HG02840 (cell line): ENCODE measurements around the gene HSP90AB1.
"Not testable (repeated sequence)": the region's sequence is repeated elsewhere in the genome, so short reads cannot be mapped to it uniquely, and the experiment has no call there.

Experiments
- ATAC-seq: cut with Tn5 transposase; IDR thresholded peaks from one replicate; pipeline ENCODE4 v1.9.1; 2021; ENCODE audit warnings: mild to moderate bottlenecking, moderate library complexity, moderate number of reproducible peaks; ENCODE audit not compliant: unreplicated experiment, low FRiP score

HSP90AB1 gene

DNA sequence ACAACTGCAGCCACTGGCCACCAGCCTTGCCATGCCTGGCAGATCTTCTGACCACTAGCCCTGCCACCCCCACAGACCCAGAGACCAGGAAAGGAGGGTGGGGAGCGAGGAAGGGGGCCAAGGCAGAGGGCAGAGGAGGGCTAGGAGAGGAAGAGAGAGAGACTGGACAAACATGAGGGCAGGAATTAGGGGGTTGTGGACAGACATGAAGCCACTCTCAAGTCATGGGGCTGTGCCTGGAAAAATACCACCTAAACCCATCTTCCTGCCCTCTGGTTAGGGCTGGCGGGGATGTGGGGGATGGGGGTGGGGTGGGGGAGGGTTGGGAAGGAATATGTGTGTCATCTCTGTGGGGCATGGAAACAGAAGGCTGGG is 25.0 kb upstream of the HSP90AB1 start:
- no peak for ATAC-seq

DNA sequence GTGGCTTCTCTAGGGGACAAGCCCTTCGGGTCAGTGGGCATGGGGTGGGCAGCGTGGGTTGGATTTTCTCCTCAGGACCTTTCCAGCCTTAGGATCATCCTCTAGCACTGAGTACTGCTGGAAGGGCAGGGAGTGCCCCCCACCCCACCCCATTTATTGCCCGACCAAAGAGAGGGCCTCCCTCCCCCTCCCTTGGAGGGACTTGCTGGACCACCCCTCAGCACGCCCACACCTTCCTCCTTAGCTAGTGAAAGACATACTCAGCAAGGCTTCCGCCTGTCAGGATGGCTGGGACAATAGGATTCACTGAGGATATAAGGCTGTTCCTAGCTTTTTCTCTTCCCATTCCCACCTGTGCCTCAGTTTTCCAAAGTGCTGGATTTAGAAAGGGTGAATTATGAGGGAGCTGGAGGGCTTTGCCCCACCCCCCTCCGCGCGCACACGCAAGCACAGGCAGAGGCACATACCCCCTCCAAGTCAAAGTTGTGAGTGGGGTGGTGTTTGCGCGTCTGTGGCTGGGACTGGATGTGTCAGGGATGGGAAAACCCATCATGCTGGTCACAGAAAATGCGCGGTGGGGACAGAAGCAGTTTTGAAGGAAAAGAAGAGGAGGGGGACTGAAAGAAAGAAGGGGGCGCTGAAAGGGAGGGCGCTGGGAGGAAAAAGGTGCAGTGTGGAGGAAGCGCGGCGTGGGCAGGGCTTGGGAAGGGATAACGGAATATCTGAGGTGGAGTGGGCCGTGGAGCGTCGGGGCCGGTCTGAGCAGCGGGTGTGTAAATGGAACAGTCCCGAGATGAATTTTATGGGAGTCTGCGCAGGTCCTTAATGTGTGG is 24.2 kb upstream of the HSP90AB1 start:
- ATAC-seq = no peak

GRCh38 chr6:44223319-44224028 is 23.4 kb upstream of the HSP90AB1 start, which contains the start of gene SLC29A1:
TSS of gene SLC29A1 (plus strand) at chr6:44223595. CDS start at chr6:44227314, 3,719 bp downstream.
- ATAC-seq = no peak

DNA sequence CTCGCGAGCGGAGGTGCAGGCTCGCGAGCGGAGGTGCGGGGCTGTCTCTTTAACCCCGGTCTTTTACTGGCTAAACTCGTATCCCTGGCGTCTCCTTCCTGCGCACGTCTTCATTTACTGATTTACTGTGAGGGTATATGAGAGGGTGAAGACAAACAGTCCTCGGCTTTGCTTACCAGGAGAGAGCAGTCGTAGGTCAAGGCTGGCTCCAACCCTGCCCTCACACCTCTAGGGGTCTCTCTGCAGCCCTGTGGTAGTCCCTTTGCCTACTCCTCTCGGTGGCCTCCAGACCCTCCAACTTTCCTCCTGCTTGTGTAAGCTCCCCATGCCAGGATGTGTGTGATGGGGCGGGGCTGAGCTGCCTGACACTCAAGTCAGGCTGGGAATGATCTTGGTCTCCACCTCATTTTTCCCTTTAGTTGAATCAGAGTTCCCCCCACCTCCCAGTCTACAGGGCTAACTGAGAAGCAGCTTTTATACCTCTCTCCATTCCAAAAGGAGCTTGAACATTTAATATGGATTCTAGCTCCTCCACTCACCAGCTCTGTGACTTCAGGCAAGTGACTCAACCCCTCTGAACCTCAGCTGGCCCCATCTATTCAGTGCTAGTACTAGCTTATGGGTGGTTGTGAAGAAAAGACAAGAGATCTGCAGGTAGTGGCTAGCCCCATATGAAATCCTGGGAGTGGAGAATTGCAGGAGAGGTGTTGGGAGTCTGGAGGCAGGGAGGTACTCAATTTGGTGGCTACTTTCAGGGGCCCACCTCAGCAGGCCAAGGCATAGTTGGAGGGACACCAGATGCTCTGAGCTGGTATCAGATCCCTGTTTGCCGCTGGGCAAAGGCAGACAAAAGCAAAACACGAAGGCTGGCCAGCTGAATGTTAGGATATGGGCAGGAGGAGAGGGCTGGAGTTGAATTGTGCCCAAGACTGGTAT is 22.6 kb upstream of the HSP90AB1 start:
- no peak for ATAC-seq

GRCh38 chr6:44224965-44225305 is 22.0 kb upstream of the HSP90AB1 start:
- ATAC-seq = no peak

- no peak for ATAC-seq
These were observed 21.1 kb upstream of the HSP90AB1 start for GRCh38 chr6:44225579-44226325.

- no peak for ATAC-seq
These were observed 20.3 kb upstream of the HSP90AB1 start for GRCh38 chr6:44226368-44227147.

- ATAC-seq = no peak
These were observed 19.6 kb upstream of the HSP90AB1 start for GRCh38 chr6:44227148-44227793.

- no peak for ATAC-seq
These were observed 18.9 kb upstream of the HSP90AB1 start for GRCh38 chr6:44228031-44228430.

DNA sequence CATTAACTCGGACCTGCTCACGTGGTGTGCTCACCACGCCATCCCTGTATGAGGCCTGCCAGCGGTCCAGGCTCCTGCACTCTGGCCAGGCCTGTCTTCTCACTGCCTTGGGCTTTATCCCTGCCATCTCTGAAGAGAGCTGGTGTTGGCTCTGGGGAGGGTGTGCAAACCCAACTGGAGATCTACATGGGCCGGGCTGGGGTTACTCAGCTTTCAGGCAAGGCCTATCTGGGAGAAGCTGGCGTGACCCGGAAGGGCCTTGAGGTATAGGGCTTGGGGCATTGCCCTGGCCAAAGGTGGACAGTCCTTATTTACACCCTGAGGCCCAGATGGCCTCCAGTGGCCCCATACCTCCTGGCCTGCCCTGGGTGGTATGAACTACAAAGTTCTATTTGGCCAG is 18.5 kb upstream of the HSP90AB1 start:
- no peak for ATAC-seq

DNA sequence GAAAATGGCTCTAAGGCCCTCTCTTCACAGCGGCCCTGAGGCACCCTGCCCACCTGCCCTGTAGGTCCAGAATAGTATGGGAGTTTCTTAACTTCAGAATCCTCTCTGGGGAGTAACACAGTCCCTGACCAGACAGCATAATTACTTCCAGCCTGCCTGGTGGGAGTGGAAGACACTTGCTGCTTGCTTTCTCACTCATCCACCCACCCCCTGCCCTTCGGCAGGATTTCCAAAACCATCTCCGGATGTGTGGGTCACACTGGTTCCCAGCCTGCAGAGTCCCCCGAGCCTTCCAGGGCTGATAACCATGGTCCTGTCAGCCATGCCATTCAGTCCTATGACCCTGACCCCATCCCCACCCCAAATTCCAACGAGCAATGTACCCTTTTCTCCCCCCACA is 18.1 kb upstream of the HSP90AB1 start:
- no peak for ATAC-seq

DNA sequence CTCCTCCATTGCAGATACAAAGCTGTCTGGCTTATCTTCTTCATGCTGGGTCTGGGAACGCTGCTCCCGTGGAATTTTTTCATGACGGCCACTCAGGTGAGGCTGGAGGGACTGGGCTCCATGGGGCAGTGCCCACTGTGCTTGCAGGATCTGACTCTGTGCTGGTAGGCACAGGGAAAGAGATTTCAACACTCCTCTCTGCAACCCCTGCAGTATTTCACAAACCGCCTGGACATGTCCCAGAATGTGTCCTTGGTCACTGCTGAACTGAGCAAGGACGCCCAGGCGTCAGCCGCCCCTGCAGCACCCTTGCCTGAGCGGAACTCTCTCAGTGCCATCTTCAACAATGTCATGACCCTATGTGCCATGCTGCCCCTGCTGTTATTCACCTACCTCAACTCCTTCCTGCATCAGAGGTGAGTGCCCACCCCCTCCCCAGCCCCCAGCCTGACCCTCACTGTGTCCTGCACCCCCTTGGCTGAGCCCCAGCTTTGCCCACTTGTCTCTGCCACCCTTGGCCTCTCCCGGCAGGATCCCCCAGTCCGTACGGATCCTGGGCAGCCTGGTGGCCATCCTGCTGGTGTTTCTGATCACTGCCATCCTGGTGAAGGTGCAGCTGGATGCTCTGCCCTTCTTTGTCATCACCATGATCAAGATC is 17.4 kb upstream of the HSP90AB1 start:
- ATAC-seq = no peak

DNA sequence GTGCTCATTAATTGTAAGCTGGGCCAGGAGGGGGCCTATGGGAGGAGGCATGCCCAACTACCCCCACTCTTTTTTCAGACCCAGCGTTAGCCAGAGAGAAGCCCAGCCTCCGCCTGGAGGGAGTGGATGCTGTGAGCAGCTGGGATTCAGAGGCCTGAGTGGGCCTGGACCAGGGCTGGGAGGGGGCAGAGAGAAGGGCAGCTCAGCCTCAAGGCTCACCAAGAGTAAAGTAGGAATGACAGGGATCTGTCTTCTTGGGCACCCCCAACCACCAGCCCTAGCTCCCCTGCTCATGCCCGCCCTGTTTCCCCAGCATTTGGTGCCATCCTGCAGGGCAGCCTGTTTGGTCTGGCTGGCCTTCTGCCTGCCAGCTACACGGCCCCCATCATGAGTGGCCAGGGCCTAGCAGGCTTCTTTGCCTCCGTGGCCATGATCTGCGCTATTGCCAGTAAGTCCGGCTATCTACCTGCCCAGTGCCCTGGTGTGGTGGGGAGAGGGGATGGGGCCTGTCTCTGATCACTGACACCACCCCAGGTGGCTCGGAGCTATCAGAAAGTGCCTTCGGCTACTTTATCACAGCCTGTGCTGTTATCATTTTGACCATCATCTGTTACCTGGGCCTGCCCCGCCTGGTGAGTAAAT is 16.7 kb upstream of the HSP90AB1 start:
- no peak for ATAC-seq

- not testable (repeated sequence) for ATAC-seq
These were observed 15.5 kb upstream of the HSP90AB1 start for GRCh38 chr6:44231426-44231825.

GRCh38 chr6:44232676-44233566 is 14.0 kb upstream of the HSP90AB1 start:
- no peak for ATAC-seq

GRCh38 chr6:44233567-44234100 is 13.3 kb upstream of the HSP90AB1 start:
- ATAC-seq = no peak
